ENCODE results near the gene PHACTR2. TPM values are rescaled to one million over a fixed set of nuclear protein-coding genes. Genes with fewer than 3 reads are reported as not detected.
"Not testable (repeated sequence)": the region's sequence is repeated elsewhere in the genome, so short reads cannot be mapped to it uniquely, and the experiment has no call there.

PHACTR2 gene
- total RNA-seq, 2 experiments from 2014 or later, result 30.9 to 43.8 TPM

DNA sequence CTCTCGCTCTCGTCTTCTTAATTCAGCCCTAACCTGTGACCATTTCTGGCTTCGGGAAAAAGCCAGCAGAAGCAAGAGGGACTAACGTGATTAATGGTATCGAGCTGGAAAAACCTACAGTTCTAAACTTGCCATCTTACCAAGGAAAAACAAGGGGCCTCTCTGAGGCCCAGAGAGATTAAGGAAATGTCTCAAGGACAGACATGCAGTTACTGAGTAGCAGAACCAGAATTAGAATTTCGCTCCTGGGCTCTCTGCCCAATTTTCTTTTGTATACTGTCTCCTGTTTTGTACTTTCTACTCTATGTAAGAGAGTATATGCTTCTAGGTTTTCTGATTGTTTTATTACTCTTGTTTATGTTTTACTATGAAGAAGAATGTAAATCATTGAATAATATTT is 97.6 kb downstream of the PHACTR2 start:
- no peak for DNase-seq
- H3K9me3 Mint-ChIP-seq, result no peaks in the 10 kb centered on the region
- H3K4me3 Mint-ChIP-seq, result no peak overlapping the region
- H3K4me1 Mint-ChIP-seq, result no peaks in the 10 kb centered on the region
- peaks cover 23% of the 10 kb centered on the region for H3K36me3 Mint-ChIP-seq (ENCODE audit: low read depth)
- no peak overlapping the region for H3K27ac Mint-ChIP-seq
- no peaks in the 10 kb centered on the region for H3K27me3 Mint-ChIP-seq
- CTCF ChIA-PET, result no interaction called here
- POLR2A ChIA-PET, result no interaction called here

DNA sequence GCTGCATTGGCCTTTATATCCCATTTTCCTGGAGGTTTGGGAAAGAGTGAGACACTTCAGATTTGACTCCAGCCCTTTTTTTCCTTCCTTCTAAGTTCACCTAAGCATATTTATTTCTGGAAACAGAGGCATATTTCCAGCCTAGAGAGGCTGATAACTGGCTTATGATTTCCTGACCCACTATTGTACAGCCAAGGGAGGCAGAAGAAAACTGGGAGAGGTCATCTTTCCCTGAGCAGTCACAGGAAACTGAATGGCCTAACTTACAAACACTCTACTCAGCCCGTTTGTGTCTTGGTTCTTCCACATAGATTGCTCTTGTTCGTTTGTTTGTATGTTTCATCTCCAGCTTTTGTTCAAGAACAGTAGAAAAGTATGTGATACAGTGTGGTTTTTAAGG is 101.2 kb downstream of the PHACTR2 start:
- Mint-ChIP-seq H3K36me3 (ENCODE audit: low read depth) (peaks cover 20% of the 10 kb centered on the region), H3K27me3 (no peaks in the 10 kb centered on the region), H3K9me3 (no peaks in the 10 kb centered on the region), H3K4me3 (no peak overlapping the region), H3K4me1 (no peaks in the 10 kb centered on the region), H3K27ac (no peak overlapping the region)
- no peak for DNase-seq
- ChIA-PET POLR2A (no interaction called here), CTCF (no interaction called here)

DNA sequence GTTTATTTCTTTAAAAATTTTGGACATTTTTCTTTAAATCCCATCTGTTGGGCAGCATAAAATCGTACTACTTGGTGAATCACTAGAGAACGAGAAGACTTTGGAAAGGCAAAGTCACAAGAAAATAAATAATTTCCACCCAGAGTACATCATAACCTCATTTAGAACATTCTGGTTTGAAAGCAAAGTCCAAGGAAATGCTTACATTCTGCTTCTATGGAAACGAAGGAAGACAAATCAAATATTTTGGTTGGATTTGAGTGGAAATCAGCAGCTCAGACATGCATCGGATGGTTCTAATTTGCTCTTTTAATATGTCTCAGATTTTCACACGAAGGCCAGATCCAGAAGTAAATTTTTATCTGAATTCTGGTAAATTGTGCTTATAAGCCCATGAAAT is 104.7 kb downstream of the PHACTR2 start:
- H3K27ac Mint-ChIP-seq, result no peak overlapping the region
- DNase-seq, result no peak
- ChIA-PET CTCF (no interaction called here), POLR2A (no interaction called here)
- peaks cover 43% of the 10 kb centered on the region for H3K36me3 Mint-ChIP-seq (ENCODE audit: low read depth)
- no peaks in the 10 kb centered on the region for H3K27me3 Mint-ChIP-seq
- H3K4me3 Mint-ChIP-seq, result no peak overlapping the region
- peaks cover 20% of the 10 kb centered on the region for H3K9me3 Mint-ChIP-seq
- H3K4me1 Mint-ChIP-seq, result no peaks in the 10 kb centered on the region

DNA sequence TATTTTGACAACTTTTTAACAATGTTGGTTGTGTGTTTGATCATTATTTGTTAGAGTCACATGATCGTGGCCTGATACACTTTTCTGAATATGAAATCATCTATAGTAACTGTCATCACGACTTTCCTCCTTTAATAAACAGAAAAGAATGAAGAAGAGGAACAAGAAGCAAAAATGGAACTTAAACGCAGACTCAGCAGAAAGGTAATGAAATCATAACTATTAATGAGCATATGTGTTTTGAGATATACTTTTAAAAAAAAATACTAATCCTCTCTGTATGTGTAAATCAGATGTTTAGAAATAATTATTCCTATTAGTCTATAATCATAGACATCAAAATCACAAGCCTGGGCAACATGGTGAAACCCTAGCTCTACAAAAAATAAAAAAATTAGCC is 105.3 kb downstream of the PHACTR2 start:
- Mint-ChIP-seq H3K9me3 (peaks cover 20% of the 10 kb centered on the region), H3K4me1 (no peaks in the 10 kb centered on the region), H3K27me3 (no peaks in the 10 kb centered on the region), H3K36me3 (ENCODE audit: low read depth) (peaks cover 43% of the 10 kb centered on the region), H3K27ac (no peak overlapping the region), H3K4me3 (no peak overlapping the region)
- POLR2A ChIA-PET, result no interaction called here
- CTCF ChIA-PET, result no interaction called here
- DNase-seq, result no peak

DNA sequence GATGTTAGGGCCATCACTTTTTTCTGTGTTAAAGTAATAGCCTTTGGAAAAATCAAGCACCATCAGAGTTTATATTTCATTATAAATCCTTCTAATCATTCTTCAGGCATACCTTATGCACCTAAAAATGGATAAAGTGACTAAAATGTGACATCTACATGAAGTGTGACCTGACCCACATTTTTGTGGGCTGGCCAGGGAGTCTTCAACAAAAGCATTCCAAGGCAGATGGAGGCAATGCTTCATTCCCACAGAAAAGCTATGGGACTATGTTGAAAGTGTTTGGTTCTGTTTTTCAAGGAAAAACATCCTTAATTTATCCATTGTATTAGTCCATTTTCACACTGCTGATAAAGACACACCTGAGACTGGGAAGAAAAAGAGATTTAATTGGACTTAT is 106.6 kb downstream of the PHACTR2 start:
- peaks cover 34% of the 10 kb centered on the region for H3K36me3 Mint-ChIP-seq (ENCODE audit: low read depth)
- peaks cover 20% of the 10 kb centered on the region for H3K9me3 Mint-ChIP-seq
- H3K4me1 Mint-ChIP-seq, result no peaks in the 10 kb centered on the region
- H3K27ac Mint-ChIP-seq, result no peak overlapping the region
- no peaks in the 10 kb centered on the region for H3K27me3 Mint-ChIP-seq
- POLR2A ChIA-PET, result no interaction called here
- no peak overlapping the region for H3K4me3 Mint-ChIP-seq
- DNase-seq, result no peak
- CTCF ChIA-PET, result interaction anchor here (0.7 kb wide), 1 partner anchor 343 kb away, joined by 4 read pairs; no protein-coding TSS in a partner anchor

DNA sequence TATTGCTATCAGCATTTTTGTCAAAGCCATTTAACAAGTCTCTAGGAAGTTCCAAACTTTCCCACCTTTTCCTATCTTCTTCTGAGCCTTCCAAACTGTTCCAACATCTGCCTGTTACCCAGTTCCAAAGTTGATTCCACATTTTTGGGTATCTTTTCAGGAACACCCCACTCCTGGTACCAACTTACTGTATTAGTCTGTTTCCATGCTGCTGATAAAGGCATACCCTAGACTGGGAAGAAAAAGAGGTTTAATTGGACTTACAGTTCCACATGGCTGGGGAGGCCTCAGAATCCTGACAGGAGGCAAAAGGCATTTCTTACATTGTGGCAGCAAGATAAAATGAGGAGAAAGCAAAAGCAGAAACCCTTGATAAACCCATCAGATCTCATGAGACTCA is 108.6 kb downstream of the PHACTR2 start:
- peaks cover 20% of the 10 kb centered on the region for H3K9me3 Mint-ChIP-seq
- H3K4me1 Mint-ChIP-seq, H3K27me3 Mint-ChIP-seq, H3K27ac Mint-ChIP-seq, H3K4me3 Mint-ChIP-seq, DNase-seq, CTCF ChIA-PET, POLR2A ChIA-PET: not testable (repeated sequence)
- H3K36me3 Mint-ChIP-seq (ENCODE audit: low read depth), result peaks cover 51% of the 10 kb centered on the region

DNA sequence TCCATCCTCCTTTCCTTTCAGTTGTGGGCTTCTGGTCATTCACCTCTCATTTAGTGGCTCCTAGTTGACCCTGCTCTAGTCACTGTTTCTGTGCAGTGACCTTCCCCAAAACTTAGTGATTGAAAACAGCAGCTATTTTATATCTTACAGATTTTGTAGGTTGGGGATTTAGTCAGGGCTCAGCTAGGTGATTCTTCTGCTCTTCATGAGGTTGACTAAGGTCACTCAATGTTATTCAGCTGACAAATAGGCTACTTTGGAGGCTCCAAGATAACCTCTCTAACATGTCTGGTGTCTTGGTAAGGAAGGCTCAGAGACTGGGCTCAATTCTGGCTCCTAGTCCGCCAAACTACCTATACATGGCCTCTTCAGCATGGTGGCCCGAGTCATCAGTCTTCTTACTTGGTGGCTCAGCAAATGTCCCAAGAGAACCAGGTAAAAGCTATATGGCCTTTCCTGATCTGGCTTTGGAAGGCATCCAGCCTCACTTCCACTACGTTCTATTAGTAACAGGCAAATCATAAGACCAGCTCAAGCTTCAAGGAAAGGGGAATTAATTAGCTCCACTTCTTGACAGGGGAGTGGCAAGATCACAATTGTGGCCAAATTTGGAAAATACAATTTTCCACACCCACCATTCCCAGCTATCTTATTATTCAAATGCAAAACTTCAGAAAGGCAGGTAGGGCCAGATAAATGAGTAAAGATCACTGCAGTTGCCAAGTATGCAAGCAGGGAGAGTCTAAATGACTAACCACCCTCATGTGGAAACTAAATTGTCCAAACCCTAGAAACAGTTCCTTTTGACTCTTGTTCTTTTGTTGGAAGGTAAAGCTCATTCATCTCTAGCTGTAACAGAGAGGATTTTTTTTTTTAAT is 114.9 kb downstream of the PHACTR2 start:
- Mint-ChIP-seq H3K27ac (no peak overlapping the region), H3K9me3 (no peaks in the 10 kb centered on the region), H3K36me3 (ENCODE audit: low read depth) (peaks cover 42% of the 10 kb centered on the region), H3K27me3 (no peaks in the 10 kb centered on the region), H3K4me3 (no peak overlapping the region), H3K4me1 (no peaks in the 10 kb centered on the region)
- DNase-seq, result no peak
- ChIA-PET CTCF (interaction anchor here (1.4 to 1.6 kb wide), 2 partner anchors 13 to 140 kb away, joined by 3 read pairs; no protein-coding TSS in a partner anchor), POLR2A (no interaction called here)

DNA sequence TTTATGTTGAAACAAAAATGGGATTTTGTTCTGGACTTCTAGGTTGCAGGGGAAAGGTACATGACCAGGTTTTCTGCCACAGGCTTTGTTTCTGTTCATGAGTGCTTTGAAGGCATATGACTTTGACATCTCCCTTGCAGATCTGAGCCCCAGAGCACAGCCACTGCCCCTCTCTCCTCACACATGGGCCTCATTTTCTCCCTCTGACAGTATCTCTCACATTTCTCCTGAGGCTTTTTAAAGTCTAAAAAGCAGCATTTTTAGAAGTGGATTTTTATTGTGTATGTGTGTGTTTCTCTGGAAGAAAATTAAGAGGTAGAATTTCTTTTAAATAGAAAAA is 115.5 kb downstream of the PHACTR2 start:
- DNase-seq, result no peak
- Mint-ChIP-seq H3K4me1 (no peaks in the 10 kb centered on the region), H3K9me3 (no peaks in the 10 kb centered on the region), H3K27ac (no peak overlapping the region), H3K4me3 (no peak overlapping the region), H3K36me3 (ENCODE audit: low read depth) (peaks cover 46% of the 10 kb centered on the region), H3K27me3 (no peaks in the 10 kb centered on the region)
- ChIA-PET POLR2A (no interaction called here), CTCF (interaction anchor here (1.4 to 1.6 kb wide), 2 partner anchors 13 to 141 kb away, joined by 3 read pairs; no protein-coding TSS in a partner anchor)

DNA sequence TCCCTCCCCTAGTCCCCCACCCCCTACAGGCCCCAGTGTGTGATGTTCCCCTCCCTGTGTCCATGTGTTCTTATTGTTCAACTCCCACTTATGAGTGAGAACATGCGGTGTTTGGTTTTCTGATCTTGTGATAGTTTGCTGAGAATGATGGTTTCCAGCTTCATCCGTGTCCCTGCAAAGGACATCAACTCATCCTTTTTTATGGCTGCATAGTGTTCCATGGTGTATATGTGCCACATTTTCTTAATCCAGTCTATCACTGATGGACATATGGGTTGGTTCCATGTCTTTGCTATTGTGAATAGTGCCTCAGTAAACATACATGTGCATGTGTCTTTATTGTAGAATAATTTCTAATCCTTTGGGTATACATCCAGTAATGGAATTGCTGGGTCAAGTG is 118.8 kb downstream of the PHACTR2 start:
- peaks cover 49% of the 10 kb centered on the region for H3K36me3 Mint-ChIP-seq (ENCODE audit: low read depth)
- H3K4me1 Mint-ChIP-seq, H3K4me3 Mint-ChIP-seq, H3K27ac Mint-ChIP-seq, H3K27me3 Mint-ChIP-seq, POLR2A ChIA-PET, CTCF ChIA-PET, DNase-seq: not testable (repeated sequence)
- peaks cover 18% of the 10 kb centered on the region for H3K9me3 Mint-ChIP-seq

DNA sequence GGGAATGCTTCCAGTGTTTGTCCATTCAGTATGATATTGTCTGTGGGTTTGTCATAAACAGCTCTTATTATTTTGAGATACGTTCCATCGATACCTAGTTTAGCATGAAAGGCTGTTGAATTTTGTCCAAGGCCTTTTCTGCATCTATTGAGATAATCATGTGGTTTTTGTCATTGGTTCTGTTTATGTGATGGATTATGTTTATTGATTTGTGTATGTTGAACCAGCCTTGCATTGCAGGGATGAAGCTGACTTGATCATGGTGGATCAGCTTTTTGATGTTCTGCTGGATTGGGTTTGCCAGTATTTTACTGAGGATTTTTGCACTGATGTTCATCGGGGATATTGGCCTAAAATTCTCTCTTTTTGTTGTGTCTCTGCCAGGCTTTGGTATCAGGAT is 120.7 kb downstream of the PHACTR2 start:
- H3K9me3 Mint-ChIP-seq, result peaks cover 20% of the 10 kb centered on the region
- H3K4me1 Mint-ChIP-seq, POLR2A ChIA-PET, H3K27ac Mint-ChIP-seq, H3K4me3 Mint-ChIP-seq, DNase-seq, CTCF ChIA-PET, H3K27me3 Mint-ChIP-seq: not testable (repeated sequence)
- peaks cover 44% of the 10 kb centered on the region for H3K36me3 Mint-ChIP-seq (ENCODE audit: low read depth)

DNA sequence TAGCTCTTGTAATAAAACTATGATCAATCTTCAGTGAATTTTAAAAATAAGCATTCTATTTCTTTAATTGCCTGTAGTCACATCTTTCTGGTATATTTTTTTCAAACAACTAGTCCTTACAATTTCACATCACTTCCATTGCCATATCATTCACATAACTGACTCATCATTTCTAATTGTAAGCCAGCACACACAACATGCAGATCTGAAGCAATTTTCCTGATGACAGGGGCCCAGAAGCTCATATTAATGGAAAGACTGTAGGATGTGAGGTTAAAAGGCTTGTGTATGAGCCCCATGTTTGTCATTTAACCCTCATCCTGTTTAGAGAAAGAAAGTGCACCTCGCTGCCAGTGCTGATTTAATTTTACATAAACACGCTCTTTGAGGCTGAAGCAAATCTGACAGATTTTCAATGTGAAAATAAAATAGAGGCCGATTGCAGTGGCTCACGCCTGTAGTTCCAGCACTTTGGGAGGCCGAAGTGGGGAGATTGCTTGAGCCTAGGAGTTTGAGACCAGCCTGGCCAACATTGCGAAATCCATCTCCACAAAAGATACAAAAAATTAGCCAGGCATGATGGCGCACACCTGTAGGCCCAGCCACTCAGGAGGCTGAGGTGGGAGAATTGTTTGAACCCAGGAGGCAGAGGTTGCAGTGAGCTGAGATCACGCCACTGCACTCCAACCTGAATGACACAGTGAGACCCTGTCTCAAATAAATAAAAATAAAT is 125.2 kb downstream of the PHACTR2 start:
- Mint-ChIP-seq H3K4me1 (peaks cover 8% of the 10 kb centered on the region), H3K4me3 (no peak overlapping the region), H3K36me3 (ENCODE audit: low read depth) (peaks cover 45% of the 10 kb centered on the region), H3K9me3 (peaks cover 20% of the 10 kb centered on the region), H3K27me3 (no peaks in the 10 kb centered on the region), H3K27ac (no peak overlapping the region)
- POLR2A ChIA-PET, result no interaction called here
- no peak for DNase-seq
- CTCF ChIA-PET, result interaction anchor here (0.6 to 1.4 kb wide), 3 partner anchors 8 to 84 kb away, joined by 4 read pairs; partner anchors contain the start of gene LTV1

DNA sequence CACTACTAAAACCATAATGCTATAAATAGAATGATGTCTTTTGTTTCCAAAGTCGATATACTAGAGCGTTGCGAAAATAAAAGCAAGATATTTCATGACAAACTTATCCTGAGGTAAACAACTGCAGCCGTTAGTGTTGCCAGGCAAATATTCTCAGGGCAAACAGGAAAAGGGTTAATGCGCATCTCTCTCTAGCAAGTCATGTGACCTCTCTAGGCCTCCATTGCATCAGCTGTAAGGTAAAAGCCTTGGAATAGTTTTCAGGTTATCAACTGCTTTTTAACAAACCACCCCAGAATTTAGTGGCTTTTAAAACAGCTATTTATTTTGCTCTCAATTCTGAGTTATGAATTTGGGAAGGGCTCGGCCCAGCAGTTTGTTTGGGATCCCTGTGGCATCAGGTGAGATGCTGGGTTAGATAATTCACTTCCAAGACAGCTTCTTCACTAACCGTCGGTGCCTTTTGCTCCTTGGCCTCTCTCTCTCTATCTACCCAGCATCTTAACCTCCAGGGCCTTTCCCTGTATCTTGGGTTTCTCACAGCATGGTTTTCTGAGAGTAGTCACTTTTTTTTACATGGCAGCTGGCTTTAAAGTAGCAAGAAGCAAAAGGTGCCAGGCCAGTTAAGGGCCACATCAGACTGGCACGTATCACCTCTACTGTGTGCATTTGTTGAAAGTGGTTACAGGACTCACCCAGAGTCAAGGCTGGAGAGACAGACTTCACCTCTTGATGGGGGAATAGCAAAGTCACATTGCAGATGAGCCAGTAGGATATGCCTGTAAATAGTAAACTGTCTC is 126.2 kb downstream of the PHACTR2 start:
- CTCF ChIA-PET, result interaction anchor here (0.9 kb wide), 1 partner anchor 9 kb away, joined by 4 read pairs; no protein-coding TSS in a partner anchor
- H3K27me3 Mint-ChIP-seq, result no peaks in the 10 kb centered on the region

DNA sequence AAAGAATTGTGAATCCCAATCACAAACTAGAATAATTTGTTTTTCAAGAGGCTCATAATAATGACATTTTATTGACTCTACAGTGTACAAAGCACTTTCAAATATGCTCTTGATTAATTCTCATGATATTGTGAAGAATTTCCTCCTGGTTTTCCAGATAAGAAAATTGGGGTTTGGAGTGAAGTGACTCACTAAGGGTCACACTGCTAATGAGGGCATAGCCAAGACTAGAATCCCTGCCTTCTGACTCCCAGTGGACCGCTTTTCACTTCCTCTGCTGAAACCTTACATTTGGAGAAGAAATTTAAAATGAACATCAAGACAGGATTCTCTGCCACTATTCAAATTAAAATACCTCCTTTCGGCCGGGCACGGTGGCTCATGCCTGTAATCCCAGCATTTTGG is 127.1 kb downstream of the PHACTR2 start:
- DNase-seq, result no peak
- peaks cover 8% of the 10 kb centered on the region for H3K4me1 Mint-ChIP-seq
- peaks cover 10% of the 10 kb centered on the region for H3K9me3 Mint-ChIP-seq
- H3K4me3 Mint-ChIP-seq, result no peak overlapping the region
- ChIA-PET CTCF (no interaction called here), POLR2A (no interaction called here)
- peaks cover 30% of the 10 kb centered on the region for H3K36me3 Mint-ChIP-seq (ENCODE audit: low read depth)
- H3K27ac Mint-ChIP-seq, result no peak overlapping the region
- H3K27me3 Mint-ChIP-seq, result no peaks in the 10 kb centered on the region

More for the DNA sequence above, 126.2 kb downstream of the PHACTR2 start:
- Mint-ChIP-seq H3K27ac (no peak overlapping the region), H3K4me3 (no peak overlapping the region), H3K9me3 (peaks cover 19% of the 10 kb centered on the region), H3K36me3 (ENCODE audit: low read depth) (peaks cover 37% of the 10 kb centered on the region), H3K4me1 (peaks cover 8% of the 10 kb centered on the region)
- POLR2A ChIA-PET, result no interaction called here
- DNase-seq, result no peak

Data from activated CD4-positive, alpha-beta T cell treated with anti-CD3 and anti-CD28 coated beads, Interleukin-2, amount 10 ng/mL, durations not matched to agents 7 days and 5 days (primary cell).